ENCODE data around the gene ALDH6A1. TPM values are rescaled to one million over a fixed set of nuclear protein-coding genes. Genes with fewer than 3 reads are reported as not detected.

ALDH6A1 gene
- total and polyA plus RNA-seq, 8 donors = 5.6 to 36.1 (median 17.7) TPM

- no peaks in the 10 kb centered on the region for H3K36me3 ChIP-seq
- H3K4me3 ChIP-seq = no peak overlapping the region
- FAIRE-seq = no peak
- TF ChIP-seq, protein P1, sequence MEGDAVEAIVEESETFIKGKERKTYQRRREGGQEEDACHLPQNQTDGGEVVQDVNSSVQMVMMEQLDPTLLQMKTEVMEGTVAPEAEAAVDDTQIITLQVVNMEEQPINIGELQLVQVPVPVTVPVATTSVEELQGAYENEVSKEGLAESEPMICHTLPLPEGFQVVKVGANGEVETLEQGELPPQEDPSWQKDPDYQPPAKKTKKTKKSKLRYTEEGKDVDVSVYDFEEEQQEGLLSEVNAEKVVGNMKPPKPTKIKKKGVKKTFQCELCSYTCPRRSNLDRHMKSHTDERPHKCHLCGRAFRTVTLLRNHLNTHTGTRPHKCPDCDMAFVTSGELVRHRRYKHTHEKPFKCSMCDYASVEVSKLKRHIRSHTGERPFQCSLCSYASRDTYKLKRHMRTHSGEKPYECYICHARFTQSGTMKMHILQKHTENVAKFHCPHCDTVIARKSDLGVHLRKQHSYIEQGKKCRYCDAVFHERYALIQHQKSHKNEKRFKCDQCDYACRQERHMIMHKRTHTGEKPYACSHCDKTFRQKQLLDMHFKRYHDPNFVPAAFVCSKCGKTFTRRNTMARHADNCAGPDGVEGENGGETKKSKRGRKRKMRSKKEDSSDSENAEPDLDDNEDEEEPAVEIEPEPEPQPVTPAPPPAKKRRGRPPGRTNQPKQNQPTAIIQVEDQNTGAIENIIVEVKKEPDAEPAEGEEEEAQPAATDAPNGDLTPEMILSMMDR (IDR thresholded peaks at IDR 0.05) = no peak
- no peaks in the 10 kb centered on the region for H3K27me3 ChIP-seq
- H3K4me1 ChIP-seq = peaks cover 6 to 19% (median 12%) of the 10 kb centered on the region in 3 donors
- DNase-seq = no peak
- no peaks in the 10 kb centered on the region for H3K9me3 ChIP-seq
- intact Hi-C loops (cut with DNase I) = no loop called here
- no peak for ATAC-seq
- peak overlapping the region in 2 of 4 donors; percentile 37 to 60 for H3K27ac ChIP-seq
- 25 to 31% methylated on average over 4 of the region's 4 CpGs for WGBS, 2 donors
Observed at GRCh38 chr14:74080820-74081460, 3.3 kb downstream of the ALDH6A1 start.

DNA sequence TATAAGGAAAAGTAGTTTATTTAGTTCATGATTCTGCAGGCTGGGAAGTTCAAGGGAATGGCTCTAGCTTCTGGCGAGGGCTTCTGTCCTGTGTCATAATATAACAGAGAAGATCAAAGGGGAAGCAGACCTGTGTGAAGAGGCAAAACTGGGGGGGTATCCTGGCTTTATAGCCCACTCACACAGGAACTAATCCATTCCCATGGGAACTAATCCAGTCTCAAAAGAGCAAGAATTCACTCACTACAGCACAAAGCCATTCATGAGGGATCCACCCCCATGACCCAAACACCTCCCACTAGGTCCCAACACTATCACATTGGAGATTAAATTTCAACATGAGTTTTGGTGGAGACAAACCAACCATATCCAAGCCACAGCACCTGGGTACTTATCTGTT is 6.9 kb downstream of the ALDH6A1 start:
- 98 to 100% methylated on average over 1 of the region's 1 CpG for WGBS, 2 donors
- H3K36me3 ChIP-seq = peaks cover 0 to 5% (median 0%) of the 10 kb centered on the region in 3 donors
- no peak overlapping the region for H3K4me3 ChIP-seq
- peaks cover 0 to 15% (median 5%) of the 10 kb centered on the region in 3 donors for H3K4me1 ChIP-seq
- intact Hi-C loops (cut with DNase I) = no loop called here
- FAIRE-seq (no peak), ATAC-seq (no peak), DNase-seq (no peak)
- no peaks in the 10 kb centered on the region for H3K27me3 ChIP-seq
- TF ChIP-seq, protein P1 (IDR thresholded peaks at IDR 0.05) = no peak
- no peaks in the 10 kb centered on the region for H3K9me3 ChIP-seq
- no peak overlapping the region for H3K27ac ChIP-seq

DNA sequence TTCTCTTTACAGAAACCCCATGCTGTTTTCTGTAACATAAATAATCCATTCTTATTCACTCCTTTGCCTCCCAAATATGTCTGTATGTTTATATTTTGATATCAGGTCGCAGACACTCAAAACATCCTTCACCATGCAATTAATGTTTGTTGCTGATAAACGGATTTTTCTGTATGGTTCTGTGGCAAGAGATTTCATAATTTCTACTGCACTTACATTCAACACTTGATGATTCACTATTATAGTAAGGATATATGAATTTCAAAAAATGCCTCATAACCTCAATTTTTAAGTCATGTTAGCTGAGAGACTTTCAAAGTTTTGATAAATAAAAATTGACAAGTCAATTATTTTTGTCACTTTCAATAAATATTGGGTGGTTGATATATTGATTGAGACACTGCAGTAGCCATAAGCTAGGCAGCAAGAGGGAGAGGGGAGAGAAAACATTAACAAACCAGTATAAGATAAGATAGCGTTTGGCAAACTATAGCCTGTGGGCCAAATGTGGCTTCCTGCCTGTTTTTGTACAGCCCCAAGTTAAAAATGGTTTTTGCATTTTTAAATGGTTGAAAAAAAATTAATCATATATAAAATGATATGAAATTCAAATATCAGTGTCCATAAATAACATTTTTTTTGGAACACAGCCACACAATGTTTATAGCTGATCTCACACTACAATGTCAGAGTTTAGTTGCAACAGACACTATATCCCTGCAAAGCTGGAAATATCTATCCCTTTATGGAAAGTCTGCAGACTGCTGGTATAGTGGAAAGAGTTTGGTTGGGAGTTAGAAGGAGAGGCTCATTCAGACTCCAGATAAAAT is 18.3 kb downstream of the ALDH6A1 start:
- WGBS, 2 donors = 44 to 49% methylated on average over 3 of the region's 3 CpGs
- no peaks in the 10 kb centered on the region for H3K27me3 ChIP-seq
- no peak for FAIRE-seq
- no peaks in the 10 kb centered on the region for H3K9me3 ChIP-seq
- no peak overlapping the region for H3K4me3 ChIP-seq
- H3K4me1 ChIP-seq = peaks cover 0 to 7% (median 3%) of the 10 kb centered on the region in 3 donors
- peaks cover 0 to 26% (median 0%) of the 10 kb centered on the region in 3 donors for H3K36me3 ChIP-seq
- H3K27ac ChIP-seq = no peak overlapping the region
- DNase-seq = no peak
- intact Hi-C loops (cut with DNase I) = no loop called here
- TF ChIP-seq, protein P1 (IDR thresholded peaks at IDR 0.05) = no peak
- ATAC-seq = peak in 1 of 4 donors; percentile 51

DNA sequence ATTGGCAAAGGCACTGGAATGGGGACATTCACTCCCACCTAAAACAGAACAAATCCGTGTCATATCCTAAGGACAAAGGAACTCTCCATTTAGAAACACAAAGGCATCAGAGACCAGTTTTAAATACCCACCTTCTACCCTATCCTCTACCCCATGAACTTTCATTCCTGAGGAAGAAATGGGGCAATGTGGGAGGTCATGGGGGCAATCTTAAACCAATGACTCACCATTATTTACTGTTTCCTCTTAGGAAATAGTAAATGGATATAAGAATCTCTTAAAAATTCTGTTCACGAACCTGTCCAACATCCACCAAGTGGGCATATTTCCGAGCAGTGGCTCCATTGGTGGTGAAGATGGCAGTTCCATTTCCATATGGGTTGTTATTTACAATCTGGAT is 19.4 kb downstream of the ALDH6A1 start:
- intact Hi-C loops (cut with DNase I) = no loop called here
- no peaks in the 10 kb centered on the region for H3K9me3 ChIP-seq
- H3K27me3 ChIP-seq = no peaks in the 10 kb centered on the region
- DNase-seq (no peak), FAIRE-seq (no peak), ATAC-seq (no peak)
- no peak overlapping the region for H3K4me3 ChIP-seq
- H3K36me3 ChIP-seq = peaks cover 0 to 18% (median 0%) of the 10 kb centered on the region in 3 donors
- TF ChIP-seq, protein P1 (IDR thresholded peaks at IDR 0.05) = no peak
- peaks cover 0 to 7% (median 3%) of the 10 kb centered on the region in 3 donors for H3K4me1 ChIP-seq
- no peak overlapping the region for H3K27ac ChIP-seq
- WGBS, 2 donors = 93 to 96% methylated on average over 3 of the region's 3 CpGs
